NOMO-1 treated with DMSO at 0.1 percent for 48 hours (cell line): Measurements from ENCODE around the gene CDK4.
"Not testable (repeated sequence)": the region's sequence is repeated elsewhere in the genome, so short reads cannot be mapped to it uniquely, and the experiment has no call there.

Experiments used
- DNase-seq: peaks from one replicate; lab custom pipeline; 2025; ENCODE audit not compliant: unreplicated experiment; lab: John Stamatoyannopoulos, UW

Gene CDK4

GRCh38 chr12:57726884-57727757 lies 25.0 kb downstream of the CDK4 start:
- no peak for DNase-seq

- DNase-seq, result no peak
These were observed 25.8 kb downstream of the CDK4 start for GRCh38 chr12:57726151-57726883.

DNA sequence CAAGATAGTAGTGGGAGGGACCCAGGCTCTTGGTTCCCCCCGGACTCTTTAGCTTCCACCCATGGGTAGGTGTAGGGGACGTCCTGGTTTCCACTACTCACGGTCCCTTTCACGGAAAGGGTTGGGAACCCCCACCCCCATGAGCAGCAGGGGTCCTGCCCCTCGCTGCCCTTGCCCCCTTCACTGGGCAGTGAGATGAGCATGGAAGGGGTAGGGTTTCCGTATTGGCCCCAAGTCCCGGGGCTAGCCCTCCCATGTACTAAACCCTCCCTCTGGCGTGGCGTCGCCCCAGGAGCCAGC lies 26.3 kb downstream of the CDK4 start:
- no peak for DNase-seq

GRCh38 chr12:57724936-57725740 lies 27.0 kb downstream of the CDK4 start:
- no peak for DNase-seq

DNA sequence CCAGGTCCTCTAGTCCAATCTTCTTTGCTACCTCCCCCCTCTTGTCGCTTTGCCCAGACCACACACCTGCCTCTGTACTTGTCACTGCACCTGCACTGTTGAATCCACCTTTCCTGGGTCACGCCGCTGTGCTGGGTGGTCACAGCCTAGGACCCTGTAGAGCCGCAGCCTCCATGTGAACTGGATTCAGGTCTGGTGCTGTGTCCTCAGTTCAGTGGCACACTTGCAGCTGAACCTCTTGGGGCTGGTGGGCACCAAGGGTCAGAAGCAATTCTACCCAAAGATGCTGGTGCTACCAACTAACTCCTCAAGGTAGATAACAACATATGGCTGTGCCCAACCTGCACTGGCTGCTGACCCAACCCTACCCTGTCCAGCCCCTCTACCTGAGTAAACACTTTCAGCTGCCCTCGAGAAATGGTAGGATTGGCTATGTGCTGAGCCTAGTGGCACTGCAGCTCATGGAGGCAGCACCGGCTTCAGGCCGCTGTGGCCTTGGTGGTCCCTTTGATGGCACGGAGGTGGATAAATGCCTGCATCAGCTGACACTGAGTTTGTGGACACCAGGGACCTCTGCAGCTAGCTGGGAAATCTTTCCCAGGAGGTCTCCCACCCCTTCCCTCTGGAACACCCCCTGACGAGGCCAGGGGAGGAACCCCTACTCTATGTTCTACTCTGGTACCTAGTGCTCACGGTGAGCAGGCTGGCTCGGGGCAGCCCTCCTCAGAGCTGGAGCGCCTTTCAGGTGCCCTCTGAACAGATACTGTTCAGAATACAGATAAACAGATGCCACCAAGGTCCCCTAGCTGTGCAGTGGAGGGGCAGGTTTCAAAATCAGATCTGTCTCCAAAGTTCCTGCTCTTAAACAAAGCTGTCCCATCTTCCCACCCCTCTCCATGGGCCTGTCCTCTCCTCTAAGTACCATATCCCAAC lies 27.8 kb downstream of the CDK4 start:
- DNase-seq, result no peak

GRCh38 chr12:57723630-57723962 lies 28.5 kb downstream of the CDK4 start:
- DNase-seq, result no peak

DNA sequence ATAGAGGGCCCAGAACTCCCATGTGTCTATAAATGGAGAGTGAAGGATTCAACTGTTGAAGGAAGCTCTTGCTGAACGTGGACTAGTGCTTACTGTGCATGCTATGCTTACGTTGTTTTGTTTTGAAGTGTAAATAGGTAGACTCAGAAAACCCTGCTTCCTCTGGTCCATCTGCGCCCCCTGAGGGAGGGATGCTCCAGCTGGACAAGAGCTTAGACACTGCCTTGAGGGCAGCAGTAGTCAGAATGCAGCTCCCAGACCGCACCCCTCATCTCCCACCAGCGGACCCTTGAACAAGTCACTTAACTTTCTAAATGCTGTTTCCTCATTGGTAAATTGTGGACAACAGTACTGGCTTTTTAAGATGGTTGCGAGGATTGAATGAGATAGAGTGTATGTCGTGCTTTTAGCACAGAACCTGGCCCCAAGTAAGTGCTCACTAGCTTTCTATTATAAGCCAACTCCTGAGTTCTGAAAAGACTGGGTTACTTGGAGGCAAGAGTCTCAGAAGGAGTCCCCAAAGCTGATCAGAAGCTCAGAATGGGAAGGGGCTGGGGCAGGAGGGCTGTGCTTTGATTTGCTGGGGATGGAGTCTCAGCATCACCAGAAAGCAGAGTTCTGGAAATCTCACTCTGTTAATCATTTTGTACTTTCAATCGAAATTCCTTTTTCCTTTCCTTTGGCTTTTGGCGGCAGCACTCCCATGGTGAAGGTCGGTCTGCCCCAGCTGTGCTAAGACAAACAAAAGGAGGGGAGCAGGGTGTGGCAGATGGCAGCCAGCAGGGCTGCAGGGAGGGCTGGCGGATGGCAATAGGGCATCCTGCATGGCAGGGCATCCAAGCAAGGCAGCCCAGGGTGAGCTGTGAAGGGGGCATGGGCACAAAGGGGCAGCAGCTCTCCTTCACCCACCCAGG lies 29.1 kb downstream of the CDK4 start:
- no peak for DNase-seq

GRCh38 chr12:57721846-57722608 lies 30.1 kb downstream of the CDK4 start:
- DNase-seq, result not testable (repeated sequence)

DNA sequence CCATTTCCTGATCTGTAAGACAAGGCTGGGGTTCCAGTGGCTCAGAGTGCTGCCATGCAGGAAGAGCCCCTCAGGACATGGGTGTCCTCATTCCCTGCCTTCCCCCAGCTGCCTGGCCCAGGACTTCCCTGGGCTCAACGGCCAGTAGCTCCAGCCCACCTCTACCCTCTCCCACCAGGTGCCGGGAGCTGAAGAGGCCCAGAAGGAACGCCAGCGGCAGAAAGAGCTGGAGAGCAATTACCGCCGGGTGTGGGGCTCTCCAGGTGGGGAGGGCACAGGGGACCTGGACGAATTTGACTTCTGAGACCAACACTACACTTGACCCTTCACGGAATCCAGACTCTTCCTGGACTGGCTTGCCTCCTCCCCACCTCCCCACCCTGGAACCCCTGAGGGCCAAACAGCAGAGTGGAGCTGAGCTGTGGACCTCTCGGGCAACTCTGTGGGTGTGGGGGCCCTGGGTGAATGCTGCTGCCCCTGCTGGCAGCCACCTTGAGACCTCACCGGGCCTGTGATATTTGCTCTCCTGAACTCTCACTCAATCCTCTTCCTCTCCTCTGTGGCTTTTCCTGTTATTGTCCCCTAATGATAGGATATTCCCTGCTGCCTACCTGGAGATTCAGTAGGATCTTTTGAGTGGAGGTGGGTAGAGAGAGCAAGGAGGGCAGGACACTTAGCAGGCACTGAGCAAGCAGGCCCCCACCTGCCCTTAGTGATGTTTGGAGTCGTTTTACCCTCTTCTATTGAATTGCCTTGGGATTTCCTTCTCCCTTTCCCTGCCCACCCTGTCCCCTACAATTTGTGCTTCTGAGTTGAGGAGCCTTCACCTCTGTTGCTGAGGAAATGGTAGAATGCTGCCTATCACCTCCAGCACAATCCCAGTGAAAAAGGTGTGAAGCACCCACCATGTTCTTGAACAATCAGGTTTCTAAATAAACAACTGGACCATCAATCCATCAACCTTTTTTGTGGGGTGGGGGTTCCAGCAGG lies 31.2 kb downstream of the CDK4 start:
- DNase-seq, result no peak

- no peak for DNase-seq
These were observed 32.1 kb downstream of the CDK4 start for GRCh38 chr12:57719777-57720605.

- DNase-seq, result no peak
These were observed 33.2 kb downstream of the CDK4 start for GRCh38 chr12:57718641-57719528.

DNA sequence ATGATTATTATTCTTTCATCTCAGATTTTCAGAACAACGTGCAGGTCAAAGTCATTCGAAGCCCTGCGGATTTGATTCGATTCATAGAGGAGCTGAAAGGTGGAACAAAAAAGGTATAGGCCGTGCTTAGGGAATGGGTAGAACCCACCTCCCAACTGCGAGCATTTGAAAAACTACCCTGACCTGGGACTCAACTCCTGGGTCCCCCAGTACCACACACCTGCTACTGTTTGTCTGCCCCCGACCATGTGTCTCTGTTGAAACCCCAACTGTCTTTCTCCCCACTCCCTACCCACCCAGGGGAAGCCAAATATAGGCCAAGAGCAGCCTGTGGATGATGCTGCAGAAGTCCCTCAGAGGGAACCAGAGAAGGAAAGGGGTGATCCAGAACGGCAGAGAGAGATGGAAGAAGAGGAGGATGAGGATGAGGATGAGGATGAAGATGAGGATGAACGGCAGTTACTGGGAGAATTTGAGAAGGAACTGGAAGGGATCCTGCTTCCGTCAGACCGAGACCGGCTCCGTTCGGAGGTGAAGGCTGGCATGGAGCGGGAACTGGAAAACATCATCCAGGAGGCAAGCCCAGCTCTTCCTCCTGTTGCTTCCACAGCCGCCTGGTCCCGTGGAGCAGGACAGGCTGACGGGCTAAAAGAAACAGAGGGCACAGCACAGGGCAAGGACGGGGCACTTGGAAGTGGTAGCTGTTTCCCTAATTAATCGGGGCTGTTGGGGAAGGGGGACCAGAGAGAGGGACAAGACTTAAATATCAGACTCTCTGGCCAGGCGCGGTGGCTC lies 34.1 kb downstream of the CDK4 start:
- DNase-seq, result no peak

DNA sequence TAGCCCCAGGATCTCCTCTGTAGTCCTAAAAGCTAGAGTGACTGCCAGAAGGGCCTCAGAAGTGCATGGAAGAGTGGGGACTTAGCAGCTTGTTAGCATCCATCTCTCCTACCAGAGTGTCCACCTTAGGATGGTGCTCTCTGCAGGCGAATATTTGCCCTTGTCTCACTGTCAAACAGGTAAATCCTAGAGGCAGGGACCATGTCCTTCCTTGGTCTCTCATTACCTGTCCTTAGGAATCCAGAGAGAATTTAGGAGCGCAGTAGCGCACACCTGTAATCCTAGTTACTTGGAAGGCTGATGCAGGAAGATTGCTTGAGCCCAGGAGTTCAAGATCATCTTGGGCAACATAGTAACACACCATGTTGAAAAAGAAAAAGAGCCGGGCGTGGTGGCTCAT lies 35.0 kb downstream of the CDK4 start:
- DNase-seq, result no peak

DNA sequence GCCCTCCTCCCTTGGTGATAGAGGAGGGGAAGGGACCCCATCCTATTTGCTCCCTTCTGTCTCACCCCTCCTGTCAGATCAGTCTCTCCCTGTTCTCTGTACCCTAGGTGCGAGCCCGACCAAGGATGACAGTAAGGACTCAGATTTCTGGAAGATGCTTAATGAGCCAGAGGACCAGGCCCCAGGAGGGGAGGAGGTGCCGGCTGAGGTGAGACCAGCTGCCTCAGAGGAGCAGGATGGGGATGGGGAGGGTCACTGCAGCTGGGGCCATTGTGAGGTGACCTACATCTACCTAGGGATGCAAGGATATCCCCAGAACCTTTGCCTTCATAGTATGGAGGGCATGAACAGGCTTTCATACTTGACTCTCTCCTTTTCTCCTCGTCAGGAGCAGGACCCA lies 35.8 kb downstream of the CDK4 start:
- DNase-seq, result no peak

- DNase-seq, result no peak
These were observed 36.3 kb downstream of the CDK4 start for GRCh38 chr12:57715786-57716185.
